Neural progenitor cell (in vitro differentiated cells): ENCODE results near the gene DHRS12. TPM values are rescaled to one million over a fixed set of nuclear protein-coding genes. Genes with fewer than 3 reads are reported as not detected.

Experiments
- DNase-seq: peaks from one replicate; pipeline ENCODE4 v3.0.0-alpha.2; 2016; ENCODE audit warnings: low spot score
- H2AFZ ChIP-seq: fragments of 200-600 bp; sonication (generic); replicated peaks from 2 replicates; pipeline ENCODE4 v1.6.1; 2016; ENCODE audit warnings: antibody characterized with exemption
- H3F3A ChIP-seq: fragments of 200-600 bp; sonication (generic); 2 replicates; pipeline ENCODE4 v1.6.1; 2016; ENCODE audit warnings: antibody characterized with exemption, low read depth
- H3K27ac ChIP-seq: fragments of 200-600 bp; sonication (generic); 2 replicates; pipeline ENCODE4 v1.5.1; 2016; ENCODE audit warnings: mild to moderate bottlenecking
- H3K27me3 ChIP-seq: fragments of 200-600 bp; sonication (generic); 2 replicates; pipeline ENCODE4 v1.6.1; 2016; ENCODE audit warnings: mild to moderate bottlenecking, moderate library complexity
- H3K36me3 ChIP-seq: fragments of 200-600 bp; sonication (generic); 2 replicates; pipeline ENCODE4 v1.5.1; 2016
- H3K4me1 ChIP-seq: fragments of 200-600 bp; sonication (generic); 2 replicates; pipeline ENCODE4 v1.6.1; 2016; ENCODE audit warnings: mixed run types
- H3K4me2 ChIP-seq: fragments of 200-600 bp; sonication (generic); 2 replicates; pipeline ENCODE4 v1.6.1; 2016
- H3K4me3 ChIP-seq: fragments of 200-600 bp; sonication (generic); 2 replicates; pipeline ENCODE4 v1.5.1; 2016
- H3K79me2 ChIP-seq: fragments of 200-600 bp; sonication (generic); 2 replicates; pipeline ENCODE4 v1.6.1; 2016; ENCODE audit warnings: low read depth
- H3K9ac ChIP-seq: fragments of 200-600 bp; sonication (generic); 2 replicates; pipeline ENCODE4 v1.6.1; 2016
- H3K9me3 ChIP-seq: fragments of 200-600 bp; sonication (generic); 2 replicates; pipeline ENCODE4 v1.5.1; 2016; ENCODE audit warnings: low read depth
- H4K20me1 ChIP-seq: fragments of 200-600 bp; sonication (generic); 2 replicates; pipeline ENCODE4 v1.6.1; 2016; ENCODE audit warnings: low read depth
- H3K27ac Mint-ChIP-seq: 3 replicates; pipeline ENCODE4 v1.8.0; 2021; ENCODE audit warnings: mixed read lengths
- H3K27me3 Mint-ChIP-seq: 2 replicates; pipeline ENCODE4 v1.8.0; 2022; ENCODE audit warnings: low read depth, mild to moderate bottlenecking, inconsistent platforms, moderate library complexity, mixed read lengths; ENCODE audit not compliant: insufficient read depth
- H3K36me3 Mint-ChIP-seq: 3 replicates; pipeline ENCODE4 v1.8.0; 2021; ENCODE audit warnings: mixed read lengths
- H3K4me1 Mint-ChIP-seq: 3 replicates; pipeline ENCODE4 v1.8.0; 2021; ENCODE audit warnings: mixed read lengths
- H3K4me3 Mint-ChIP-seq: 3 replicates; pipeline ENCODE4 v1.8.0; 2021; ENCODE audit warnings: mild to moderate bottlenecking, moderate library complexity, mixed read lengths
- H3K9me3 Mint-ChIP-seq: 3 replicates; pipeline ENCODE4 v1.8.0; 2020; ENCODE audit warnings: mixed read lengths
- CTCF ChIP-seq: fragments of 200-600 bp; sonication (generic); IDR thresholded peaks from 2 replicates; pipeline ENCODE4 v1.5.1; 2017; ENCODE audit warnings: antibody characterized with exemption, mild to moderate bottlenecking
- EZH2 ChIP-seq: fragments of 200-600 bp; sonication (generic); IDR thresholded peaks from 2 replicates; pipeline ENCODE4 v1.6.1; 2017; ENCODE audit warnings: antibody characterized with exemption, mild to moderate bottlenecking, moderate library complexity
- EZH2phosphoT487 ChIP-seq: fragments of 200-600 bp; sonication (generic); IDR thresholded peaks from 2 replicates; pipeline ENCODE4 v1.6.1; 2017; ENCODE audit warnings: antibody characterized with exemption
- total RNA-seq: library from RNA; depleted of rRNA; stranded (reverse); fragments of >200 nt; gene quantifications from 2 replicates; pipeline ENCODE4 v1.2.3, GENCODE V29; 2015; ENCODE audit warnings: low replicate concordance

The DHRS12 gene
- total RNA-seq, 1 donor from 2014 or later, result 5.2 TPM

- Mint-ChIP-seq H3K27ac (no peak overlapping the region), H3K9me3 (no peaks in the 10 kb centered on the region), H3K4me1 (peaks cover 8% of the 10 kb centered on the region), H3K4me3 (no peak overlapping the region), H3K27me3 (no peaks in the 10 kb centered on the region), H3K36me3 (peaks cover 18% of the 10 kb centered on the region)
- no peak overlapping the region for H2AFZ ChIP-seq
- H3K4me2 ChIP-seq, result no peak overlapping the region
- H3K9me3 ChIP-seq, result no peaks in the 10 kb centered on the region
- no peaks in the 10 kb centered on the region for H4K20me1 ChIP-seq
- no peak overlapping the region for H3K4me3 ChIP-seq
- H3K9ac ChIP-seq, result no peak overlapping the region
- no peak overlapping the region for H3K27ac ChIP-seq
- no peaks in the 10 kb centered on the region for H3F3A ChIP-seq
- H3K36me3 ChIP-seq, result no peaks in the 10 kb centered on the region
- no peaks in the 10 kb centered on the region for H3K79me2 ChIP-seq
- TF ChIP-seq EZH2phosphoT487, result no peak
- TF ChIP-seq EZH2, result no peak
- TF ChIP-seq CTCF, result no peak
- DNase-seq, result no peak
- no peaks in the 10 kb centered on the region for H3K4me1 ChIP-seq
- H3K27me3 ChIP-seq, result no peaks in the 10 kb centered on the region
These were observed 76.2 kb downstream of the DHRS12 start for GRCh38 chr13:51727634-51728274.

- Histone ChIP-seq H3K4me1 (no peaks in the 10 kb centered on the region), H3F3A (no peaks in the 10 kb centered on the region), H3K27ac (no peak overlapping the region), H3K4me2 (no peak overlapping the region), H3K4me3 (no peak overlapping the region), H3K36me3 (no peaks in the 10 kb centered on the region), H3K9me3 (no peaks in the 10 kb centered on the region), H2AFZ (no peak overlapping the region), H4K20me1 (no peaks in the 10 kb centered on the region), H3K27me3 (no peaks in the 10 kb centered on the region), H3K79me2 (no peaks in the 10 kb centered on the region), H3K9ac (no peak overlapping the region)
- H3K4me1 Mint-ChIP-seq, result peaks cover 5% of the 10 kb centered on the region
- peaks cover 16% of the 10 kb centered on the region for H3K36me3 Mint-ChIP-seq
- TF ChIP-seq CTCF (no peak), EZH2phosphoT487 (no peak), EZH2 (no peak)
- no peak for DNase-seq
- H3K9me3 Mint-ChIP-seq, result no peaks in the 10 kb centered on the region
- H3K27ac Mint-ChIP-seq, result no peak overlapping the region
- H3K4me3 Mint-ChIP-seq, result no peak overlapping the region
- H3K27me3 Mint-ChIP-seq, result no peaks in the 10 kb centered on the region
These were observed 77.3 kb downstream of the DHRS12 start for GRCh38 chr13:51726446-51727193.

- H3K4me1 ChIP-seq, result no peaks in the 10 kb centered on the region
- H3K79me2 ChIP-seq, result no peaks in the 10 kb centered on the region
- Mint-ChIP-seq H3K9me3 (no peaks in the 10 kb centered on the region), H3K4me1 (peaks cover 5% of the 10 kb centered on the region), H3K27me3 (no peaks in the 10 kb centered on the region), H3K36me3 (peaks cover 19% of the 10 kb centered on the region), H3K4me3 (no peak overlapping the region), H3K27ac (no peak overlapping the region)
- no peak for DNase-seq
- H3K9ac ChIP-seq, result no peak overlapping the region
- no peak overlapping the region for H2AFZ ChIP-seq
- H3K36me3 ChIP-seq, result no peaks in the 10 kb centered on the region
- no peak overlapping the region for H3K27ac ChIP-seq
- H3K27me3 ChIP-seq, result no peaks in the 10 kb centered on the region
- no peaks in the 10 kb centered on the region for H3K9me3 ChIP-seq
- H3K4me2 ChIP-seq, result no peak overlapping the region
- TF ChIP-seq CTCF (no peak), EZH2 (no peak), EZH2phosphoT487 (no peak)
- H3F3A ChIP-seq, result no peaks in the 10 kb centered on the region
- H4K20me1 ChIP-seq, result no peaks in the 10 kb centered on the region
- no peak overlapping the region for H3K4me3 ChIP-seq
These were observed 79.2 kb downstream of the DHRS12 start for GRCh38 chr13:51724721-51725120.
